HG02763 (cell line): ENCODE results near the gene CCT7.
A peak's percentile ranks its signal among the peaks of the same experiment; 100 is the strongest.
"Not testable (repeated sequence)": the region's sequence is repeated elsewhere in the genome, so short reads cannot be mapped to it uniquely, and the experiment has no call there.

Experiments used
- ATAC-seq: cut with Tn5 transposase; IDR thresholded peaks from one replicate; pipeline ENCODE4 v1.9.1; 2021; ENCODE audit warnings: mild to moderate bottlenecking, moderate library complexity; ENCODE audit not compliant: unreplicated experiment

Gene CCT7

DNA sequence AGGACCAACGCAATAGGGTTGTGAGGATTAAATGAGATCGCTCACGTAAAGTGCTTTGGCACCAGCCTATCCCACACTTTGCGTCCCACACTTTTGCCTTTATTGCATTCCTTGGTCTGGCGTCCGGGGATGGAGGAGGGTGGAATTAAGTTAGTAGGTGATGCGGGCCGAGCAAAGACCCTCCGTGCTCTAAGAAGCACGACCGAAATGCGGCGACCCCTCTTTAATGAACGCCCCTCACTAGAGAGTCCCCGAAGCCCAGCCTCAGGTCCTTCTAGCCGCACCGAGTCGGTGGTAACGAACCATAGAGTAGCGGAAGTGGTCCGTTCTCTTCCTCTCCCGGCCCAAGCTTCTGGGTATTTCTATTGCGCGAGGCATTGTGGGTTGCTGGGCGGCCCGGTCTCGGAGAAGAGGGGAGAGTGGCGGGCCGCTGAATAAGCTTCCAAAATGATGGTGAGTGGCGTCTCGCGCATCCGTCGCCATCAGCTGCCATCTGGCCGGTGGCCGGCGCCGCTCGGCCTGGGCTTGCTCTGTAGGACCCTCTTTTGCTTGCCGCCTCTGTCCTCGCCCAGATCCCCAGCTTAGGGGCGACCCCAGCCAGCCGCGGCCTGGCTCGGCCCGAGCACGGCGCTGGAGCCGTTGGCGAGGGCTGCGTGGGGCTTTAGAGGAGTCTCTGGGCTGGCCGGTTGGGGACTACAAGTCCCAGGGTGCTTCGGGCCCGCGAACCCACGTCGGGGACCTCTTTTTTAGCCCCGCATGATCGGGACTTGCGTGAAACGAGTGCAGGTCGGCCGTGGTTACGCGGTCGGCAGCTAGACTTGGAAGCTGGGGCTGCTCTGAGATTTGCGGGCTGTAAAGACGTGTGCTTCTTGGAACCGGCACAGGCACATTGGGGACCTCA lies at the start of gene CCT7:
CCT7 (plus strand) TSS at position 377 of the 901 bp plus-strand sequence; CDS start at position 448, 71 bp downstream.
- ATAC-seq, result peak; percentile 56

DNA sequence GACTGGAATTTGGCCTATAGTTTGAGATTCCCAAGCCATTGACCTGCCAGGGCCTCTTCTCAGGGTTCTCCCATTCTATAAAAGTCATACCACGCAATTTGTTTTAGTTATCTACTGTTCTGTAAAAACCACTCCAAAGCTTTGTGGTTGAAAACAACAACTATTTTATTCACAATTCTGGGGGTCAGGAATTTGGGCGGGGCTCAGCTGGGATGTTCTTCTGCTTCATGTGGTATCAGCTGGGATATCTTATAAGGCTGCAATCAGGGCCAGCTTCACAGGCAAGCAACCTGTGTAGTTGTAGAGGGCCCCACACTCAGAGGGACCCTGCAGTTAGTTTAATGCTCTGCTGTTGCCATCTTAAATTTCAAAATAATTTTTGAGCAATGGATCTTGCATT lies 48.1 kb upstream of the CCT7 start:
- ATAC-seq, result no peak

DNA sequence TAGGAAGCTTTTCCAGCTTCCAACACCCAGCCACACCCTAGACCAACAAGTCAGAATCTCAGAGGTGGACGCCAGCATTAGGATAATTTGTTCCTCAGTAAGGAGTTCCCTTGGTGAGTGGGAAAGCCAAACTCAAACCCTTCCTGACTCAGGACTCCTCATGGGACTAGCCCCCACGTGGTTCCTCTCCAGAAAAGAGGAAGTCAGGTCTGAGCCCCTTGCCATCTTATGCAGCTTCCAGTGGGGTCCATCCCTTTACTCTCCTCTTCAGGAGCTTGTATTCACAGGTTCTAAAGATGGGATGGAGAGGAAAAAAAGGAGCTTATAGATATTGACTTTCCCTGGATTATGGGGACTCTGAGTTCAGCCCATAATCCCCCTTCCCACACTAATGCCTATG lies 46.6 kb upstream of the CCT7 start:
- no peak for ATAC-seq

DNA sequence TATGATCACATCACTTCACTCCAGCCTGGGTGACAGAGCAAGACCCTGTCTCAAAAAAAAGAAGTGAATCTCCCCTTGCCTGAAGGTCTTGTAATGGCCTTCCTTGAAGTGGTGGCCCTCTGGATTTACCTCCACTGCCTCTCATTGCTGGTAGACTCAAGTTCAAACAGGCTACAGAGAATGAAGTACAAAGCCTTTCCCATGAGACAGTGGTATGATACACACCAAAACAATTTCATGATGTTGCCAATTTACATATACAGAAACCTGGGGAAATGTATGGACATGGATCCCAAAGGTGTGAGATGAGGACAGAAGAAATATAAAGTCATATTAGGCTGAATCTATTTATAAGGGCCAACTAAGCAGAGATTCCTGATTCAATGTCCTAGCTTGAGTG lies 36.5 kb upstream of the CCT7 start:
- no peak for ATAC-seq

GRCh38 chr2:73200281-73200680 lies 33.8 kb upstream of the CCT7 start:
- not testable (repeated sequence) for ATAC-seq

- ATAC-seq, result no peak
Observed at GRCh38 chr2:73202156-73203054, 31.7 kb upstream of the CCT7 start, which contains the start of gene NOTO. Gene NOTO, plus strand, starts transcription at chr2:73202574. Its CDS starts 93 bp downstream, at chr2:73202667.

- no peak for ATAC-seq
Observed at GRCh38 chr2:73203055-73203681, 30.9 kb upstream of the CCT7 start.

- ATAC-seq, result no peak
Observed at GRCh38 chr2:73205611-73206010, 28.5 kb upstream of the CCT7 start.

- ATAC-seq, result no peak
Observed at GRCh38 chr2:73208258-73208657, 25.9 kb upstream of the CCT7 start.

DNA sequence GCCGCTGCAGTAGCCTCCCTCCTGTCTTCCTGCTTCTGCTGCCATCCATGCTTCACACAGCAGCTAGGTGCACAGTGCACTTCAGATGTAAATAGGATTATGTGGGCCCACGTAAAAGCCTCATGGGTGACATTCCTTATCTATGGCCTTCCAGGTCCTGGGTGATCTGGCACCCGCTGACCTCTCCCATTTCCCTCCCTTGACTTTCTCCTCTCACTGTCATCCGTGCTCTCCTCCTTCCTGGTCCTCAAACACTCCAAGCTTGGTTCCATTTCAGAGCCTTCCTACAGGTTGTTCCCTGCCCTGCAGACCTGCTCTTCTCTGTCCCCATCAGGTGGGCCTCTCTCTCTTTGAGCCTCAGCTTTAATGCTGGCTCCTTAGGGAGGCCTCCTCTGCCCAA lies 24.1 kb upstream of the CCT7 start:
- no peak for ATAC-seq

DNA sequence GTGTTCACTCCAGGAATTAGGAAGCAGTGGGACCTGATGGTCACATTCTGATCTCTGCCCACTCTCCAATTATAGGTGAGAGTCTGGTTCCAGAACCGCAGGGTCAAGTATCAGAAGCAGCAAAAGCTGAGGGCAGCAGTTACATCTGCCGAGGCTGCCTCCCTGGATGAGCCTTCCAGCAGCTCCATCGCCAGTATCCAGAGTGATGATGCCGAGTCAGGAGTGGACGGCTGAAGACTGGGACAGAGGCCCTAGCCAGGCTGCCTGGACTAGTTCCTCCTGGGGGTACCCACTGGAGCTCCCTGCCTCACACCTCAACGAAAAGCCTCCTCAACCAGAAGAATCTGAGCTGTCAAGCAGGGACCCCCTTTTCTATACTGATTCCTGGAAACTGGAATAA lies 23.4 kb upstream of the CCT7 start:
- ATAC-seq, result no peak

- no peak for ATAC-seq
Observed at GRCh38 chr2:73212098-73212447, 22.0 kb upstream of the CCT7 start.

- ATAC-seq, result peak; percentile 64
Observed at GRCh38 chr2:73212448-73213176, 21.5 kb upstream of the CCT7 start.

- ATAC-seq, result peak; percentile 92
Observed at GRCh38 chr2:73214120-73215035, 19.7 kb upstream of the CCT7 start, which contains the start of gene SMYD5. Gene SMYD5, plus strand, starts transcription at chr2:73214245. Its CDS starts 22 bp downstream, at chr2:73214267.

- ATAC-seq, result no peak
Observed at GRCh38 chr2:73215254-73215653, 18.9 kb upstream of the CCT7 start.

GRCh38 chr2:73217160-73217559 lies 16.9 kb upstream of the CCT7 start:
- ATAC-seq, result no peak

GRCh38 chr2:73217826-73218225 lies 16.3 kb upstream of the CCT7 start:
- no peak for ATAC-seq

- ATAC-seq, result no peak
Observed at GRCh38 chr2:73218298-73218697, 15.8 kb upstream of the CCT7 start.

DNA sequence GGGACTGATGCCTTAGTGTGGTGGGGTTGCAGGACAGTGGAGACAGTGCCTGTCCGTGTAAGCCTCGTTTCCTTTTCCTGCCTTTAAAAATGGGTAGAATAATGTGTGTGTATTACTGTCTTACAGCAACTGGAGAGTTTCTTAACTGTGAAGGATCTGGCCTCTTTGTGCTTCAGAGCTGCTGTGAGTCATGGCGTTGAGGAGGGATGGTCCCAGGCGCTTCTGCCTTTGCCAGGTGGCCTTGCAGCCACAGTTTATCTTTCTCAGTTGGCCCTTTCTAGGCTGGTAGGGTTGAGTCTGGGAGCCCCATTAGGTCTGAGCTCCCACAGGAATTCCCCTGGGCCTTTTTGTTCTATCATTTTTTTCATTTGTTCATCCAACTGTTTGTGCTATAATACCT lies 10.3 kb upstream of the CCT7 start:
- no peak for ATAC-seq
